ENCODE measurements around the gene CDT1. TPM values are rescaled to one million over a fixed set of nuclear protein-coding genes. Genes with fewer than 3 reads are reported as not detected.

The CDT1 gene
- total and polyA plus RNA-seq, 4 donors, result 2.0 to 5.8 (median 3.3) TPM

GRCh38 chr16:88804173-88804551 is 573 bp downstream of the CDT1 start:
- no peak for DNase-seq
- no peaks in the 10 kb centered on the region for H3K27me3 ChIP-seq (ENCODE audit: control insufficient read depth in 3 of 3, insufficient read depth in 3 of 3, low read length in 2 of 3)
- no peak overlapping the region for H3K4me3 ChIP-seq
- H3K27ac ChIP-seq (ENCODE audit: low read depth in 1 of 2, low read length in 1 of 2), result no peak overlapping the region
- 2 to 5% methylated on average over 10 to 16 of the region's 16 CpGs for WGBS, 2 donors
- TF ChIP-seq CTCF (IDR thresholded peaks at IDR 0.05; ENCODE audit: control extremely low read depth, extremely low read depth), result no peak
- no peak for ATAC-seq (ENCODE audit: insufficient read depth, low FRiP score)
- no peak overlapping the region for H3K9ac ChIP-seq (ENCODE audit: insufficient read depth in 1 of 2, low read length in 2 of 2)
- H3K9me3 ChIP-seq (ENCODE audit: control insufficient read depth in 4 of 4, insufficient read depth in 3 of 4, low read length in 3 of 4), result no peaks in the 10 kb centered on the region
- H3K36me3 ChIP-seq (ENCODE audit: control insufficient read depth in 4 of 4, insufficient read depth in 4 of 4, low read length in 4 of 4), result peaks cover 0 to 7% (median 5%) of the 10 kb centered on the region in 4 donors
- peaks cover 0 to 17% (median 0%) of the 10 kb centered on the region in 5 donors for H3K4me1 ChIP-seq (ENCODE audit: control insufficient read depth in 5 of 5, insufficient read depth in 5 of 5, low read length in 5 of 5)

- Histone ChIP-seq H3K27me3 (ENCODE audit: control insufficient read depth in 3 of 3, insufficient read depth in 3 of 3, low read length in 2 of 3) (no peaks in the 10 kb centered on the region), H3K27ac (ENCODE audit: low read depth in 1 of 2, low read length in 1 of 2) (no peak overlapping the region), H3K36me3 (ENCODE audit: control insufficient read depth in 4 of 4, insufficient read depth in 4 of 4, low read length in 4 of 4) (peaks cover 0 to 12% (median 8%) of the 10 kb centered on the region in 4 donors), H3K9ac (ENCODE audit: insufficient read depth in 1 of 2, low read length in 2 of 2) (no peak overlapping the region), H3K4me1 (ENCODE audit: control insufficient read depth in 5 of 5, insufficient read depth in 5 of 5, low read length in 5 of 5) (peaks cover 0 to 18% (median 0%) of the 10 kb centered on the region in 5 donors), H3K9me3 (ENCODE audit: control insufficient read depth in 4 of 4, insufficient read depth in 3 of 4, low read length in 3 of 4) (no peaks in the 10 kb centered on the region), H3K4me3 (no peak overlapping the region)
- ATAC-seq (ENCODE audit: insufficient read depth, low FRiP score) (no peak), DNase-seq (no peak)
- WGBS, 2 donors, result 31% methylated on average over 35 to 39 of the region's 39 CpGs
- TF ChIP-seq CTCF (IDR thresholded peaks at IDR 0.05; ENCODE audit: control extremely low read depth, extremely low read depth), result no peak
Observed at GRCh38 chr16:88804552-88805339, 1.2 kb downstream of the CDT1 start.

DNA sequence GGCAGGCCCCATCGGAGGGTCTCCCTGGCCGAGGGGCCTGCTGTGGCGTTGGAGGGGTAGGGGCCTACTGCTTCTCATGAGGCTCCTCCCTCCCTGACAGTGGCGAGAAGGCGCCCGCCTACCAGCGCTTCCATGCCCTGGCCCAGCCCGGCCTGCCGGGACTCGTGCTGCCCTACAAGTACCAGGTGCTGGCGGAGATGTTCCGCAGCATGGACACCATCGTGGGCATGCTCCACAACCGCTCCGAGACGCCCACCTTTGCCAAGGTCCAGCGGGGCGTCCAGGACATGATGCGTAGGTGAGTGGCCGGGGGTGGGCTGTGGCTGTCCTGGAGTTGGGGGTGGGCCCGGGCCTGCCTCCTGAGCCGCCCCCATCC is 1.7 kb downstream of the CDT1 start:
- H3K27ac ChIP-seq (ENCODE audit: low read depth in 1 of 2, low read length in 1 of 2), result no peak overlapping the region
- peaks cover 0 to 23% (median 5%) of the 10 kb centered on the region in 5 donors for H3K4me1 ChIP-seq (ENCODE audit: control insufficient read depth in 5 of 5, insufficient read depth in 5 of 5, low read length in 5 of 5)
- H3K4me3 ChIP-seq, result no peak overlapping the region
- 89 to 91% methylated on average over 22 of the region's 22 CpGs for WGBS, 2 donors
- TF ChIP-seq CTCF (IDR thresholded peaks at IDR 0.05; ENCODE audit: control extremely low read depth, extremely low read depth), result no peak
- H3K9ac ChIP-seq (ENCODE audit: insufficient read depth in 1 of 2, low read length in 2 of 2), result no peak overlapping the region
- H3K9me3 ChIP-seq (ENCODE audit: control insufficient read depth in 4 of 4, insufficient read depth in 3 of 4, low read length in 3 of 4), result no peaks in the 10 kb centered on the region
- ATAC-seq (ENCODE audit: insufficient read depth, low FRiP score) (no peak), DNase-seq (no peak)
- peaks cover 0 to 16% (median 9%) of the 10 kb centered on the region in 4 donors for H3K36me3 ChIP-seq (ENCODE audit: control insufficient read depth in 4 of 4, insufficient read depth in 4 of 4, low read length in 4 of 4)
- H3K27me3 ChIP-seq (ENCODE audit: control insufficient read depth in 3 of 3, insufficient read depth in 3 of 3, low read length in 2 of 3), result no peaks in the 10 kb centered on the region
